ENCODE data around the gene HPSE2. TPM values are rescaled to one million over a fixed set of nuclear protein-coding genes. Genes with fewer than 3 reads are reported as not detected.

Gene HPSE2
- total RNA-seq, 1 donor from 2014 or later = 5.7 TPM

DNA sequence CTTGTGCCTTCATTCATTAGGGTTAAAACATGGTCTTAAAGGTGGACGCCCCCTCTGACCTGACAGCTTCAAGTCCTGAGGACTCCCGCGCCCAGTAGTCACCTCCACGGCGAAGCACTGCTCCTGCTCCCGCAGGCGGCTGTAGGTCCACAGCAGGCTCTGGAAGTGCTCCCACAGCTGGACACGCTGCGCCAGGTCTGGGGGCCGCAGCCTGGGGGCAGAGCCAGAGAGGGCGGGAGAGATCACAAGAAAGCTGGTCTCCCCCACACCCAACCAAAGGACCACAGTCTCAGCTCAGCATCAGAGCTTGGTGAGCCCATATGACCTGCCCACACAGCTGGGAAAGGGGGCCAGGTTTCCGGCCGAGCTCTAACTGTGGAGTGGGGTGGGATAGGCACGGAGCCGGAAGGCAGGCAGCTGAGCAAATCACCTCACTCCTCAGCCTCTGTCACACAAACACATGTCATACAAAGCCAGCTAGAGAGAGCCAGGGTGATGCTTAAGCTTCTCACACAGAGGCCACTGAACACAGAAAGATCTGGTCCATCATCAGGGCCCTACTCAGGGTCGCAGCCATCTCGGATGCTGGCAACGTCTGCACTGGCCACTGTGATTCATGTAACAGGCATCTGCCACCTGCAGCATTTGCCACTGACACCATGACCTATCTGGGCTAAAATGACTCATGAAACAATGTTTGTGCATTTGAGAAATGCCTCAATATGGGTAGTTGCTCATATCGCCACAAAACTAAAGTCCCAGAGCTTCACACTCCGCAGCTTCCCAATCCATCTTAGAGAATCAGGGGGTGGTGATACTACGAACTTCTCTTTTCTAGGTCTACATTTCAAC is 801.5 kb downstream of the HPSE2 start:
- no peak for DNase-seq (ENCODE audit: low spot score)

DNA sequence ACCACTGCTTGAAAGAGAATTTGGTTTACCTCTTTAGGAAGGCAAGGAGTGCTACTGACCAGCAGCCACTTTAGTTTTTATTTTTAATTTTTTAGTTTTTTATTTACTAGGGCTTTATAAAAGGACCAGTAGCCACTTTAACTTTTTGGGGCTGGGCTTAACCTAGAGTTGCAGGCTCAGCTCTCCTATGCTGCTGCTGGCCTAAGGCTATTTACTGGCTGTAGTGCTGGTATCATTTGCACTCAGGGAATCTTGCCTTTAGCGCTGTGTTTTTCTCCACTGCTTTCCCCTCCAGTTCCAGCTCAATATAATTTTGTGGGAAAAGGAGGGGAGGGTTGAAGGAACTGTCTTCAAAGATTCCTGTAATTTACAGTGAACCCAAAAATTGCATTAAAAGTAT is 802.3 kb downstream of the HPSE2 start:
- DNase-seq (ENCODE audit: low spot score) = no peak

DNA sequence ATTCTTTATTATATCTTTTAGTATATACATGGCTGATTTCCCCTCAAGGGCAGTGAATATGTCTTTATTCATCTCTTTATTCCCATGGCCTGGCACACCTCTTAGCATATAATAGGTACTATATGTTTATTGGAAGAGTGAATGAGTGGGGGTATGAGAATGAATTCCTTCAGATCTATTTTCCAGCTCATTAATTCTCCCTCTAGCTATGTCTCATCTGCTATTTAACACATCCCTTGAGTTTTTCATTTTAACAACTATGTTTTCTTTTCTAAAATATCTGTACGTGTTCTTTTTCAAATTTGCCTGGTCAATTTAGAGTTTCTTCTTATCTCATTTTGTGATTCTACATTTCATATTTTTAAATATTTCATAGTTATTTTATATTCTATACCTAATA is 803.3 kb downstream of the HPSE2 start:
- no peak for DNase-seq (ENCODE audit: low spot score)

DNA sequence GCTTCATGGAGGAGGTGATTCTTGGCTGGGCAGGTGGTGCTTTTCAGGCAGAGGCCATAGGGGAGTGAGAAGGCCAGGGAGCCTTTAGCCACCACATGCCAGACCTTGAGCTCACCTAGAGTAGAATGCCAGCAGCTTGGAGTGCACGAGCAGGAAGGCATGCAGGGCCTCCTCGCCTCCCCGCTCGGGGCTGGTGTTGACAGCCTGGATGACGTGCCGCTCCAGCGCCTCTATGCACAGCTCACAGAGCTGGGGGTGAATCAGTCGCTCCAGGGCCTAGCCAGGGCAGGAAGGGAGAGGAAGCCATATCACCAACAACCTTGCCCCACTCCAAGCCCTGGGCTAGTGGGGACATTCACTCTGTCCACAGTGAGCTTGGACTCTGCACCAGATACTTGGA is 804.6 kb downstream of the HPSE2 start:
- no peak for DNase-seq (ENCODE audit: low spot score)

DNA sequence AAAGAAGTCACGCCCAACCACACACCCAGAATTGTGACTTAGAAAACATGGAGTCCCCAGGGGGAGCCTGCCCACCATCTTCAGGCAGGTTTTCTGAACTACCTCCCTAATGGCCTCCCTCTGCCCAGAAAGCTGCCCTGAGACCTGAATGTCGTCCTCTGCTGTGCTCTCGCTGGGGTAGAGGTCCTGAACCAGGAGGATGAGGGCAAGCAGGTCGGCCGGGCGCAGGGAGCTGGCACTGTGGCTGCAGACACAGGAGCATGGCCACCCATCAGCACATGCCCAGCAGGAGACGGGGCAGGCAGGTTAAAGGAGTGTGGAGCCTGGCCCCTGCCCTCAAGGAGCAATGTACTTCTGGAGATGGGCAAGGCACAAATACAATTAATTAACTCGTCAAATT is 805.2 kb downstream of the HPSE2 start:
- DNase-seq (ENCODE audit: low spot score) = no peak

DNA sequence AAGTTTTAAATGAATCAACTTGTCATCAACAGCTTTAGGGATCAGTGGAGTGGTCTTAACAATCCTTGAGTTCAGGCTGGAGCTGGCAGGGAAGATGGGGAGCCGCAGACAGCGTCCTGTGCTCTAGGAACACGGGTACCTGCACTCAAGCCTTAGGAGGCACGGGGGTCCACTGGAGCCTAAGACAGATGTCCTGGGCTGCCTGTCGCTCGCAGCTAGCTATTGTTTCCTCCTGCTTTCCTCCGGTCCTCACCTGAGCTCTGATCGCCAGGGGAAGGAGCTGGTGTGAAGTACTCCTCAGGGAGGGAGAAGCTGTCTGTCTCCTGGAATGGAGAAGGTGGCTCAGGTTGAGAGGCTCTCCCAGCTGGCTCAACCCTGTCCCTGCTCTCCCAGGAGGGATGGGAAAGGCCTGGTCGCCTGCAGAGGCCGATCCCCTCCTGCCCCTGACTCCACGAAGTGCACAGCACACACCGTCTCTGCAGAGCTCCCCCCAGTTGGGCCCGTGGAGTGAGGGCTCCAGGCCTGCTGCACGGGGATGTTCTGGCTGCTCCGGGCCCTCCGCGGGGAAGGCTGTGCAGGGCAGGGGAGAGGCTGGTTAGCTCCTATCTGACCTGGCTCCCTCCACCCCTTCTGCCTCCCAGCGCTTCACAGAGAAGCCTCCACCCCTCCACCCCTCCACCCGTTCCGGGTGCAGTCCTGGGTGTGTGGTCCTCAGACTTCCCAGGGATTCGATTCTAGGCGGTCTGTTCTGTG is 806.2 kb downstream of the HPSE2 start:
- no peak for DNase-seq (ENCODE audit: low spot score)

DNA sequence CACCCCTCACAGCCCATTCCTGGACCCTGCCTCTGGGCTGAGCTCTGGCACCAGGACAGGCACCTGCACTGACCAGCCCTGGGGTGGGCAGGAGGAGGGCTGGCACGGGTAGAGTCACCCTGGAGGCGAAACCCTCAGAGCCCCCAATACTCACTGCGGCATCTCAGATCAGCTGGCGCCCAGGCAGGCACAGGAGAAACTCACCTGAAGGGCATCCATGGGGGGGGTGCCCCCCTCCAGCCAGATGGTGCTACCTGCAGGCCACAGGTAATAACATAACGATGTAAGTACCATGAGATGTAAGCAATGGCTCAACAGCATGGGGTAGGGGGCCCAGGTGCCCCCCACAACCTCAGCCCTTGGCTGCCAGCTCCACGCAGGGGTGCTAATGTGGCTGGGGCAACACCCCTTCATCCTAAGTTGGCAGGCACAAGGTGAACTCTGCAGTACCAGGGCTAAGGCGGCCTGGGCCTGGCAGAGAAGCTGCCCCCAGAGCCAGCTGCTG is 808.6 kb downstream of the HPSE2 start:
- no peak for DNase-seq (ENCODE audit: low spot score)

DNA sequence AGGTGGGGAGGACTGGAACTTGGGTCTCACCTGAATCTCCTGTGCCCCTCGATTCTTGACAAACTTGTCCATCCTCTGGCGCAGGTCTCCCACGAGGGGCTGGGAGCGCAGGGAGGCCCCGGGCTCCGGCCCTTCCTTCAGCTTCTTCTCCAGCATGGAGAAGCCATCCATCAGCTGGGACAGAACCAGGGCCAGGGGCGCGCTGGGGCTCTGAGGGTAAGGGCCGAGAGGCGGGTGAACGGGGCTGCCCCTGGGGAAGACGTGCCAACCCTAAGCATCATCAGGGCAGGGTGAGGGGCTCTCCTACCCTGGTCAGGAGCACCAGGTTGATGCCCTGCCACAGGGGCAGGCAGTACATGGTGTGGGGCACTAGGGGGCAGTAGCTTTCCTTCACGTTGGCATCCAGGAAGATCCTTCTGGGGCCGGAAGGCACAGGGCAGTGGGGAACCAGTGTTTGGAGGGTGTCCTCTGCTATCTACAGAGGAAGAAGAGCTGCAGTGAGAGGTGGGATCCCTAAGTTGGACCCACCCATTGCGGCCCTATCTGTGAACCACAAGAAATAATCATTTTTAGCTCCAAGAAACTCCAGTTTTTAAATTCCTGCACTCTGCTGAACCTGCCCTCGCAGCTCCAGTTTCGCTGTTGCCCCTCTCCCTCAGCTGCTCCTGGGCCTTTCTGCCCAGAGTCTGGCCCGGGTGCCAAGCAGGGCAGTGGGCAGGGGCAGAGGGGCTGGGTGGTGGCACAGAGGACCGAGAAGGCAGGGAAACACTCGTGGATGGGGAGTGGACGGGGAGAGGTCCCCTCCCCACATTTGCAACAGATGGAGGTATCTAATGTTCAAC is 809.9 kb downstream of the HPSE2 start:
- no peak for DNase-seq (ENCODE audit: low spot score)

DNA sequence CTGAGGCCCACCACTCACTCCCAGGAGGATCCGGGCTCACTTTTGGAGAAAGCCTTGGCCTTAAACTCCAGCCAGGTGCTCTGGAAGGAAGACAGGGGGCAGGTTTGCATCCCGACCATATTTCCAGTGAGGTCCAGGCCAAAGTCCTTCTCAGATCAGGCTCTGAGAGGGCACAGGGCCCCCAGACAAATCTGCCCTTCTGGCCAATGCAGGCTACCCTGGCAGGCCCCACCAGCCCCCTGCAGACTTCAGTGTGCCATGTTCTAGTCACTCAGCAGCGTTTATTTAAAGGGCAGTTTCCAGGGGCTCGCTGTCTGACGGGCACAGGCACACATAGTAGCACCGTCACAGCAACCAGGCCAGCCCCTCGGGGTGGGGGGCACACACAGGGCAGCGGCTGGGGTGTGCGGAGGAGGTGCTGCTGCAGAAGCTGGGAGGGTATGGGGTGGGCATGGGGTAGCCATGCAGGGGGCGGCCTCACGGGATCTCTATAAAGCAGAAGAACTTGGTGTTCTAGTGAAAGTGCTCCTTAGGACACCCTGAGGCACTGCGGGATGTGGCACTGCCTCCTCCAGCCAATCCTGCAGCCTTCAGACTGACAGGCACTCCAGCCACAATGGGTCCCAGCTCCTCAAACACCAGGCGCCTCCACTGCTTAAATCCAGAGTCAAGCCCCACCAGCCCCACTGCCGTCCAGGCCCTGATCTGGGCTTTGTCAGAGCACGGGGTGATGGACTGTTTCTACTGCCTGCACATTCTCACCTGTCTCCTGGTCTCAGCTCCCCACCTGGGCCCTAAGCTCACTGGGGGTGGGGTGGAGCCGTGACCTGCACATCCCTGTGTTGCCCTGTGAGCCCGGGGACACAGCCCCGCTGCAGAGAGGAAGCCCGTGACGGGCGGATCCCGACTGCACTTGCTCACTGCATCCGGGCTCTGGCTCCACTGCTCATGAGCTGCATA is 811.1 kb downstream of the HPSE2 start:
- DNase-seq (ENCODE audit: low spot score) = no peak

DNA sequence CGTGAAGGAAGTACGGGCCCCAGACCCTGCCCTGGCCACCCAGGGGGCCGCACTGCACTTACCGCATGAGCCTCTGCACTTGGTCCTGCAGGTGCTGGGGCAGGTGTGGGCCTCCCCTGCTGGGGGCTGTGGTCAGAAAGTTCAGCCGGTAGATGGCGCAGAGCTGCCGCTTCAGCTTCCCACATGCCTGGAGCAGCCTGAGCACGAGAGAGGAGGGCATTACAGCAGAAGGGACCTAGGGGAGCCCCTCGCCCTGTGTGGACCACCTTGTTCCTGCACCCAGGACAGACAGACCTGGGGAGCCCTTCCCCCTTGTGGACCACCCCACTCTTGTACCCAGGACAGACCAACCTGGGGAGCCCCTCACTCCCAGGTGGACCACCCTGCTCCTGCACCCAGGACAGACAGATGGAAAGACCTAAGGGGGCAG is 811.9 kb downstream of the HPSE2 start:
- no peak for DNase-seq (ENCODE audit: low spot score)

DNA sequence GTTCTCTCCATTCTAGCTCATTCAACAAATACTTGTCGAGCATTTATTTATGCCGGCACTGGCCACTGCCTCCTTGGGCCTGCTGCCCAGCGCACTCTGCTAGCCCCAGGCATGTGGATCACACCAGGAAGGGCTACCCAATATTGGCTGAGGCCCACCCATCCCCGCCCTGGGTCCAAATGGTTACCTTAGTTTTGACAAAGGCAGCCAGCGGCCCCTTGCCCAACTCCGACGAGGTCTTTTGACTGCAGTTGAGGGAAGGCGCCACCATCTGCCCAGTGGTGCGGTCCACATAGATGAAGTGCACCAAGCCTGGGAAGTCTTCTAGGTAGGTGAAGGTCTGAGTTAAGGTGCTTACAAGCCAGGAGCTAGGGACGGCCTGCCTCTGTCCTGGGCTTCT is 813.5 kb downstream of the HPSE2 start:
- no peak for DNase-seq (ENCODE audit: low spot score)

DNA sequence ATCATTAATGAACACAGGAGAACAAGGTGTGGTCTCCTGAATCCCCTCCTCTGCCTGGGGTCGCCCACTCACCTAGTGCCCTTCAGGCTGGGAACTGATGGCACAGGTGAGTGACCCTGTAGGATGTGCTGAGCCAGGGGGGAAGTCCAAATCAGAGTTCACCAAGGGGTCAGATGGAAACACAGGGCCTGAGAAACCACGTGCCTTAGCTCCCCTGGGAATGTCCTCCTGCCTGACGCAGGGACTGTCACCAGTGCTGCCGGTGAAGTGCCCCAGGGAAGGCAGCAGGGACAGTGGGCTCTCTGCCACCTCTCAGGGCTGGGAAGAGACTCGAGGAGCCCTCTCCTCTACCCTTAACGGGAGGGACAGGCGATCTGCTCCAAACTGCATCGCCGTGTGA is 814.9 kb downstream of the HPSE2 start:
- DNase-seq (ENCODE audit: low spot score) = no peak

DNA sequence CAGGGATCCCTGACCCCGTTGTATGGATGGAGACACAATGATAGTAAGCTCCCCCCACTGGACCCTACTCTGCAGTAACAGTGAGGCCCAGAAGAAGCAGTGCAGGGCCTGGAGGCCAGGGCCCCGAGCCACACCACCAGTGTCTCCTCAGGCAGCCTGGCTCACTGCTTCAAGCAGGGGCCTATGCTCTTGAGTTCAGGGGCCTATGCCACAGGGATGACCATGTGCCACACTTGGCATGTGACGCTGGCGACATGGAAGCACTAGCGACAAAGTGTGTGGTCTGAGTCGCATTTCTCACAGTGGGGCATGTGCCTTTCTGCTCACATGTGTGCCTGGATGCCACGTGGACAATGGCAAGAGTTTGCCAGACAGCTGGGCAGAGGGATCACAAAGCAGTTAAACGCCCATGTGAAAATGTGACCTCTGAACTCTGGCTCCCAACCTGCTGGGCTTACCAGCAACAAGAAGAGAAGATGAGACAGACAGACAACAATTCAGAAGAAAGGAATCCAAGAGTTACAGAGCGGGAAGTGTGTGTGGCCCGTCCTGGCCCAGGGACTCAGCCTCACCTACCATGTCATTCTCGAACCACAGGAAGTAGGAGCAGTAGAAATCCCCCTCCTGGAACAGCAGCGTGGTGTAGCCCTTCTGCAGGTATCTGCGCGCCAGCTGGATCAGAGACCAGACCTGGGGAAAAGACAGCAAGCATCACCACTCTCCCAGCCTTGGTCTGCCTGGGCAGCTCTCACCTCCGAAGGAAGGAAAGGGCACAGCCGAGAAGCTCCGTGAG is 816.0 kb downstream of the HPSE2 start:
- no peak for DNase-seq (ENCODE audit: low spot score)

DNA sequence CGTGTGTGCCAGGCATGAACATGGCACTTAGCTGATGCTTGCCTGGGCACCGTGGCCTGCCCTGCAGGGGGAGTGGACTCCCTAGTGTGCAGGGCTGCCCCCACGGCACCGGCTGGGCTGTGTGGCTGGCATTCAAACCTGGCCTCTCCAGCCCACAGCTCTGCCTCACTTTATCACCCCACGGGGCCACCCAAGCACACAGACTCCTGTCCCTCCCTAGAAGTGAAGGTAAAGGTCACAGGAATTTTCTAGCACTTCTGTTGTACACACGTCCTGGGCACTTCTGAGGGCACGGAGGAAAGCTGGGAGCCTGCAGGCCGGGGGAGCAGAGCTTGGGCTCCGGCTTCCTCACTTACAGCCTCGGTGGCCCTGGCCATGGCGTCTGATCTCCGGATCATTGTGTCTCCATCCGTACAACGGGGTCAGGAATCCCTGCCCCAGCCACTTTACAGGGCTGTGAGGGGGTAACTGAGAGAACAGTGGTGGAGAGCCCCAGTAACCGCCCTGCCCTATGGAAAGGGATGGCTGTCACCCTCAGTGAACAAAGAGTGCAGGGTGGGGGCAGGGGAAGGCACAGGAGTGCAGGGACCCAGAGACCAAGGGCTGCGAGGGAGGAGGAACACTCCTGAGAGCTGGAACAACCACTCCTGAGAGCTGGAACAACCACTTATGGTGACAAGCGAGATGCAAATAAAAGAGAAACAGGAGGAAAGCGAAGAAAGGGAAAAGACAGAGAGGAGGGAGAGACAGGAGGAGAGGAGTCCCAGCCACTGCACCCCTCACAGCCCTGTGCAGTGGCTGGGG is 816.8 kb downstream of the HPSE2 start:
- no peak for DNase-seq (ENCODE audit: low spot score)

DNA sequence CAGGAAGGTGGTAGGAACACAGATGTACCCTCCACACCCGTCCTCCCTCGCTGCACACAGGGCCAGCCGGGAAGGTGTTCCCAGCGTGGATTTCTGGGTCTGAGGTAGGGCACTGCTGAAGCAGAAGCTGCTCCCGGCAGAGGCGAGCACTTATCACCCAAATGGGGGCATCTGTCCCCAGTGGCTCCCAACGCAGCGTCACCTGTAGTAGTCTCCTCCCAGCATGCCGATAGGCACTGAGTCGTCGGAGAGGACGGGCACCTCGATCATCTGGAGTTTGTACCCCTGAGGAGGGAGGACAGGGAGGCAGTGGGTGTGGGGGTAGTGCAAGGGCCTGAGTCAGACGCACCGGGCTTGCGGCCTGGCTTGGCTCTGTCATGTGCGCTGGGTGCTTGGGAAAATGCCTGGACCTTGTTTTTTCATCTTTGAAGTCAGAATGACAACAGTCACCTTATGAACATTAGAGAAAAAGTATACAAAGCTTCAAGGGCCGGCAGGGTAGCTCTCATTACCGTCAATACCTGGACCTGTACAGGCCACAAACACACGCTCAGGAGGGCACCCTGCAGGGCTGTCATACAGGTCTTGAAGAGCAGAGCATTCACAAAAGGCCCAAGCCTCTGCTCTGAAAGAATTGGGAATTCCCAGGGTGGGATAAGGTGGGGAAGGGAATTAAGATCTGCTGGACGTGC is 817.5 kb downstream of the HPSE2 start:
- DNase-seq (ENCODE audit: low spot score) = no peak

DNA sequence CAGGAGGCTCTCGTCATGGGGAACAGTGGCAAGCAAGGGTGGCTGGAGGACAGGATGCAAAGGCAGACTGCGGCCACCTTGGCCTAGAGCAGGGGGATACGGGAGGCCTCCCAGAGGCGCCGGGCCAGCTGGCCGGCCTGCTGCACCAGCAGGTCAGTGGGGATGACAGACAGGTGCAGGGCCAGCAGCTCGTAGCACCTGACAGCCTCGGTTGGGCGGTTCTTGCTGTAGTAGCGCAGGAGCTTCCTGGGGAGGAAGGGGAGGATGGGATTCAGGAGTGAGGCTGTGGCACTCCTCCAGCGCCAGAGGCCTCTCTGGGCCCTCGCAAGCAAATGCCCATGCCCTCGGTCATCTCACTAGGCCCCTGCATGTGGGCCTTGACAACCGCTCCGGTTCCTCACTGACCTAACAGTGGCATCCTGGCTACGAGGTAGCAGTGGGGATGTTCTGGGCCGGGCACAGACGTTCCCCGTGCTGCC is 818.1 kb downstream of the HPSE2 start:
- no peak for DNase-seq (ENCODE audit: low spot score)

DNA sequence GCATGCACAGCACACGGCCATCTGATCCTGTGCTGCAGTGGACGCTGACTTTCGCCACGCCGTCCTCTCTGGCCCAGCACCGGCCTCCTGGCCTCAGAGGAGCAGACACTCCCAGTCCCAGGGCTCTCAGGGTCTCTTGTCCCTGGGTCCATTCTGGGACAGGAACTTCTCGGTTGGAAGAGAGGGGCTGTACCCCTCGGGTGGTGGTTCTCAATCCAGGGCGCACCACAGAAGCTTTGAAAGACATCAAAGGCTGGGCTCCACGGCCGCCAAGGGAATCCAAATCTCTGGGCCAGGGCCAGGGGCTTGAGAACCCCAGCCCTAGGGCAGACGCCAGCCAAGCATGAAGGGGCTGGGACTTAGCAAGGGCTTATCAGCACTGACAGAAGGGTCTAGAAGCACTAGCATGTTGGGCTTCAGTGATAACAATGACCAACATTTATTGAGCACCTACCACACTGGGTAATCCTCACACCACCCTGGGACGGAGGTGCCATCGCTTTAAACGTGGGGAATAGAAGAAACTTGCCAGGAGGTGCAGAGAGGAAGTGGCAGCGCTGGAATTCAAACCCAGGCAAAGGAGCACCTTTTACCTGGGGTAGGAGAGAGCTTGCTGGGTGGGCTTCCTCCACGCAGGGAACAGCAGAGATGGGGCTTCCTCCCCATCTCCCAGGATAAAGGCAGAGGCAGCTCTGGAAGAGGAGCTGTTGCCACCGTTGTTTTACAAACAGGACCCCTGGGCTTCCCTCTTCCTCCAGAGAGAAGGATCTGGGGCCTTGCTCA is 818.9 kb downstream of the HPSE2 start:
- DNase-seq (ENCODE audit: low spot score) = no peak

DNA sequence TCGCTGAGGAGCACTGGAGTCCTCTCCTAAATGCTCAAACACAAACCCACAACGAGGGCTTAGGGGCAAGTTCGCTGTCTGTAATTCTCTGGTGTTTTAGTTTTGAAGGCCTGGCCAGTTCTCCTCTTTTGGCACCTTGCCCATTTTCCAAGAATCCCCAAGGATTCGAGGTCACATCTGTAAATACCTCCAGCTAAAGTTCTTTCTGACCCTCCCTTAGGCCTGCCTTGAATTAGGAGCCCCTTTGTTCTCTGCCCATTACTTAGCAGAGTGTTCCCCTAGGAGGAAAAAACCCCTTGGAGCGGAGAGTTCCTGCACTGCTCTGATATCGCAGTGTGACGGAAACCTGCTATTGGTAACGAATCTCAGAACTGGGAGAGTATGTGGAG is 819.9 kb downstream of the HPSE2 start:
- DNase-seq (ENCODE audit: low spot score) = no peak
